DMS53 treated with DMSO at 0.1 percent for 48 hours (cell line): ENCODE results near the gene RHOT2.
"Not testable (repeated sequence)": the region's sequence is repeated elsewhere in the genome, so short reads cannot be mapped to it uniquely, and the experiment has no call there.

ENCODE experiments used
- DNase-seq: peaks from one replicate; lab custom pipeline; 2025; ENCODE audit not compliant: unreplicated experiment; lab: John Stamatoyannopoulos, UW

RHOT2 gene

GRCh38 chr16:680967-681745 is 13.2 kb downstream of the RHOT2 start:
- DNase-seq, result no peak

DNA sequence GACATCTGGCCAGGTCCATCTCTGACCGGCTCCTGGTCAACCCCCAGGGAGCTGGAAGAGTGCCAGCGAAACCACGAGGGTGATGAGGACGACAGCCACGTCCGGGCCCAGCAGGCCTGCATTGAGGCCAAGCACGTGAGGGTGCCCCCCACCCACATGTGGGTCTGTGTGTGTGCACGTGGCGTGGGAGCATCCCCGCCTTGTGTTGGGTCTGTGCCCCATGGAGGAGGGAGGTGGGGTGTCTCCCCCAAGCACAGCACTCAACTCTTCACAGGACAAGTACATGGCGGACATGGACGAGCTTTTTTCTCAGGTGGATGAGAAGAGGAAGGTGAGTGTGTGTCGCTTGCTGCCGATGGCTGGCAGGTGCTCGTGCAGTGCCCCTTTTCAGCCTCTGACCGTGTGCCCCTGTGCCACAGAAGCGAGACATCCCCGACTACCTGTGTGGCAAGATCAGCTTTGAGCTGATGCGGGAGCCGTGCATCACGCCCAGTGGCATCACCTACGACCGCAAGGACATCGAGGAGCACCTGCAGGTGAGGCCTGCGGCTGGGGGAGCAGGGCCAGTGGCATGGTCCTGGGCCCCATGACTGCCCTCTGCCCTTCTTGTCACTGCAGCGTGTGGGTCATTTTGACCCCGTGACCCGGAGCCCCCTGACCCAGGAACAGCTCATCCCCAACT is 14.0 kb downstream of the RHOT2 start:
- DNase-seq, result no peak

- DNase-seq, result no peak
Measured at GRCh38 chr16:682493-683395, 14.8 kb downstream of the RHOT2 start.

DNA sequence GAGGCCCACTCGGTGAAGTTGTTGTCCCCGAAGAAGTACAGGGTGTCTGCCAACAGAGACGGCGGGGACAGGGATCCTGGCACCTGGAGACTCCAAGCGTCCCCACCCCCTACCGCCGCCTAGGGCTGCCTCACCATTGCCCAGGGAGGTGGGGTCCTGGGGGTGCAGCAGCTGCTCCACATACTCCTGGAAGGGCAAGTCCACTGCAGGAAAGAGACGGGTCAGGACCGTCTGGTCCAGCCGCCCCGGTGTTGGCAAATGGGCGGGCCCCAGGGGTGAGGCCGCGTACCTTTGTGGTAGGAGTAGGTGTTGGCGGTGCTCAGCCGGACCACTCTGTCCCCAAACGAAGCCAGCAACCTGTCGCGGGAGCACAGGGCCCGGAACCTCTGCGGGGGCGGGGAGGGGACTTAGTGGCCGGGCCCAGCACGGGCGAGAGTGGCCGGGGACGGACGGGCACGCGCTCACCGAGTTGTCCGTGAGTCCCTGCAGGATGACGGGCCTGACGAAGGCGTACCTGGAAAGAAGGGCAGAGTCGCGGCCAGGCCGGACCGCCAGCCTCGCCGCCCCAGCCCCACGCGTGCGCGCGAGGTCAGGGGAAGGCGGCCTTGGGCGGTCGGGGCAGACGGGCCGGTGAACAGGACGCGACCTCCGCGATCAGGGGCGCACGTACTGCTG is 15.6 kb downstream of the RHOT2 start:
- DNase-seq, result no peak

- DNase-seq, result peak; percentile 87
Measured at GRCh38 chr16:684071-684794, 16.3 kb downstream of the RHOT2 start, which contains the start of gene JMJD8. Gene JMJD8, minus strand, starts transcription at chr16:684334. Its CDS starts 15 bp downstream, at chr16:684319.

DNA sequence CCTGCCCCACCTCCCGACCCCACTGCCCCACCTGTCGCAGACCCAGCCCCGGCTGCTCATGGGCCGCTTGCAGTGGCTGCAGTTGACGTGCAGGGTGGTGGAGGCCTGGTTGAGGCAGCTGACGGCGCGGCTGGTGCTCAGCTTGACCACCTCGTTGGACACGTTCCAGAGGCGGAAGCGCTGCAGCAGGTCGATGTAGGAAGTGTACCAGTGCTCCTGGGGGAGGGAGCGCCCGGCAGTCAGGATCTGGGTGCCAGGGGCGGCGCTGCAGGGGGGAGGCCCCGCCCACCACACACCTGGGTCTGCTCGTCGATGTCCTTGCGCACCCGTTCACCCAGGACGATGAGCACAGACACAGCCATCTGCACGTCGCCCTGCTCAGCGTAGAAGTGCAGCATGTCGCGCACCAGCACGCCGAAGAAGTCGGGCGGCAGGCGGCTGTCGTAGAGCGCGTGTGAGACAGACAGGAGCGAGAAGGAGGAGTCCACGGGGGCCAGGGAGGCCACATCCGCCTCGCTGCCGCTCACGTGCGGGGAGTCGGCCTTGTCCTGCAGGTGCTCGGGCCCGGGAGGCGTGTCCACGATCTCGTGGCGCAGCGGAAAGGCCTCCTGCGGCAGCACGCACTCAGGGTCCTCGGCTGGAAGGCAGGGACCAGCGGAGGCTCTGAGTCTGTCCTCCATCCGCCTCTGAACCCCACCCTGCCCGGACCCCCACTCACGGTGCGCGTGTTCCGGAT is 17.2 kb downstream of the RHOT2 start:
- DNase-seq, result peak; percentile 85

DNA sequence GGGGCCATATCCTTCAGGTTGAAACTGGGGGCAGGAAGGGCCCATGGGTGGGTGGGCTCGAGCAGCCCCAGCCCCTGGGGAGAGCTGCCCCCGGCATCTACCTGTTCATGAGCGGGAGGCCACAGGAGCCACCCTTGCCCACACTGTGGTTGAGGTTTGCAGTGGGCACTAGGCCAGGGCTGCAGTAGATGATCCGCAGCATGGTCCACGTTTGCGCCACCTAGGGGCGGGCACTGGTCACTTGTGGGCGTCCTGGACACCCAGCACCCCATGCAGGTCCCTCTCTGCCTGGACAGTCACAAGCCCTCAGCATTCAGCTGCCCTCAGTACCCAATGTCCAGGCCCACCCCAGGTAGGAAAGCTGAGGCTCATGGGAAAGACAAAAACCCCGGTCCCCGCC is 18.0 kb downstream of the RHOT2 start:
- peak; percentile 31 for DNase-seq

DNA sequence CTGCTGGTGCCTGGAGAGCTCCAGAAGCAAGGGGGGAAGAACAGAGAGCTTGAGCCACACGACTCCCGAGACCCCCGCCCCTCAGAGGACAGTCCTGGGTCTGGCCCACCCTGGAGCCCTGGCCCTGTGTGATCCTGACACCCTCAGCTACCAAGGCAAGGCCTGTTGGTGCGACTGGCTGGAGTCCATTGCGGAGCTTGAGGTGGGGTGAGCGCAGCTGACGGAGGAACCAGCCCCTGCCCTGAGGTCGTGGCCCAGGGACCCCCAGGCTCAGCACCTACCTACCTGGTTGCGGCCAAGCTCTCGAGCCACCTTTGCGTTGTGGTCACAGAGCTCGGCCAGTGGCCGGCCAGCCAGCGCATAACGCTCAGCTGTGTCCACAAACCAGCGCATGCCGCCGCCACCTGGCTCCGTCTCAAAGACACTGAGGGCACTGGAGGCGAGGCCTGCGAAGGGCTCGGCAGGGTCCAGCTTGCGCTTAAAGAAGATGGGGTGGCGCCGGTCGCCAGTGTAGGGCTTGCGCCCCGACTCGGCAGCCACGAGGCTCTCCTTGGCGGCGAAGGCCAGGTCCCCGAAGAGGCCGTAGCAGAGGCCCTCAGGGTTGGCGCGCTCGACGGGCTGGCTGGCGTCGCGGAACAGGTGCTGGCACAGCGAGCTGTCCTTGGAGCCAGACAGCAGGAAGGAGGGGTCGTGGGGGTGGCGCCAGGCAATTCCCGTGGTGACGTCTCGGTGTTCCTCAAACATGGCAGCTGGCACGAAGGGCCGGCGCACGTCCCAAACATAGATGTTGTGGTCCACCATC is 18.7 kb downstream of the RHOT2 start:
- DNase-seq, result no peak

DNA sequence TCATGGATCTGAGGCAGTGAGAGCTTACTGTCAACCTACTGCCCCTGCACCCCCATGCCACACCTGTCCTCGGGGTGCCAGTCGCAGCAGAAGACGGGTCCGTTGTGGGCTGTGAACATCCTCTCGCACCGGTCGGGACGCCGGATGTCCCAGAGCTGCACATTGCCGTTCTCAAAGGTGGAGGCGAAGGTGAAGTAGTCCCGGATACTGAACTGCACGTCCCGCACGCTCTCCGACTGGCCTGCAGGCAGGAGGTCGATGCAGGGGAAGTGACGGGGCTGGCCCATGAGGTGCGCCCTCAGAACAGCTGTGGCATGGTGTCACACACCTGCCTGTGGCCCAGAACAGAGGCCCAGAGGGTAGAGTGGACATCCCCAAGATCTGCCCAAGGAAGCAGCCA is 19.6 kb downstream of the RHOT2 start:
- DNase-seq, result no peak

GRCh38 chr16:689175-689897 is 21.4 kb downstream of the RHOT2 start:
- DNase-seq, result no peak

- not testable (repeated sequence) for DNase-seq
Measured at GRCh38 chr16:691242-691641, 23.3 kb downstream of the RHOT2 start.

- no peak for DNase-seq
Measured at GRCh38 chr16:692356-693108, 24.6 kb downstream of the RHOT2 start.

DNA sequence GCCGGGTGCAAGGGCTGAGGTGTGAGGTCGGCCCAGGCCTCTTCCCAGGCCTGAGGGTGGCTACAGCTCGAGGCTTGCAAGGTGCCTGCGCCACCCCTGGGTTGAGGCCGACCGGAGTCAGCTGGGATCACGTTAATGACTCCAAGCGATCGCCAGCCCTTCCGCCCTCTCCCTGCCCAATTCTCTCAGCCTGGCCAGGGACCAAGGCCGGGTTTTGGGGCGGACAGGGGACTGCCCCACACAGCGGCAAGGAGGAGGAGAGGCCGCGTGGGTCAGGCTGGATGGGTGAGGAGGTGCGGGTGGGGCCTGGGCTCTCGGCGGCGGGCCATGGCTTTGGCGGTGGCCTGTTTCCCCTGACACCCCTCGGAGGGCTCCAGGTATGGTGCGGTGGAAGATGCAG is 25.4 kb downstream of the RHOT2 start:
- no peak for DNase-seq

DNA sequence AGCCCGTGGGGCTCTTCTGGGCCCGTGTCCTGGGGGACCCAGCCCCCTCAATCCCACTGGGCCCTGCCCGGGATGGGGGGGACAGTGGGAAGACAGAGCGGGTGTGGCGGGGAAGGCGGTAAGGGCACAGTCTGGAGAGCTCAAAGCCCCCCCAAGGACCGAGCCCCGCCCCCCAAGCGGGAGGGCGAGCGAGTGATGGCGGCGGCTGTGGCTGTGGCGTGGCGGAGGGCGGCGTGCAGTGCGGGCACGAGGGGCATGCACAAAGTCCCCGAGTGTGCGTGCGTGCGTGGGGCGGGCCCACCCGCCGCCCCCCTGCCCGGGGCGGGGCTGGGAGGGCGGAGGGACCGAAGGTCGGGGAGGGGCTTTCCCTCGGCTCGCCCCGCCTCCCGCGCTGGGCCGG is 25.8 kb downstream of the RHOT2 start:
- no peak for DNase-seq

GRCh38 chr16:694187-694862 is 26.4 kb downstream of the RHOT2 start:
- DNase-seq, result no peak

- DNase-seq, result no peak
Measured at GRCh38 chr16:694863-695354, 27.0 kb downstream of the RHOT2 start.
